OCI-LY1 (cell line): ENCODE results near the gene TBC1D30.
"Not testable (repeated sequence)": the region's sequence is repeated elsewhere in the genome, so short reads cannot be mapped to it uniquely, and the experiment has no call there.

ENCODE experiments used
- H2AFZ ChIP-seq: fragments of 200-600 bp; sonication (generic), shearing (Covaris generic); 2 replicates; pipeline ENCODE4 v1.6.0; 2014; ENCODE audit warnings: antibody characterized with exemption, mild to moderate bottlenecking, low read length
- H3F3A ChIP-seq: fragments of 200-600 bp; sonication (generic), shearing (Covaris generic); 2 replicates; pipeline ENCODE4 v1.6.0; 2014; ENCODE audit warnings: mild to moderate bottlenecking, antibody characterized with exemption, low read length, moderate library complexity; ENCODE audit not compliant: insufficient read depth
- H3K27ac ChIP-seq: fragments of 200-600 bp; sonication (generic); 2 replicates; pipeline ENCODE4 v1.5.1; 2014; ENCODE audit warnings: low read length, mixed run types, mild to moderate bottlenecking, low read depth; ENCODE audit not compliant: poor library complexity, severe bottlenecking
- H3K27me3 ChIP-seq: fragments of 200-600 bp; sonication (generic); 2 replicates; pipeline ENCODE4 v1.6.0; 2014; ENCODE audit warnings: antibody characterized with exemption, mild to moderate bottlenecking, low read length, moderate library complexity; ENCODE audit not compliant: insufficient read depth
- H3K36me3 ChIP-seq: fragments of 200-600 bp; sonication (generic); 2 replicates; pipeline ENCODE4 v1.6.1; 2014; ENCODE audit warnings: mild to moderate bottlenecking, antibody characterized with exemption, low read length, moderate library complexity, mixed read lengths; ENCODE audit not compliant: insufficient read depth
- H3K4me1 ChIP-seq: fragments of 200-600 bp; sonication (generic); 2 replicates; pipeline ENCODE4 v1.5.1; 2014; ENCODE audit warnings: mild to moderate bottlenecking, low read length, moderate library complexity; ENCODE audit not compliant: insufficient read depth, severe bottlenecking
- H3K4me2 ChIP-seq: fragments of 200-600 bp; sonication (generic), shearing (Covaris generic); 2 replicates; pipeline ENCODE4 v1.6.1; 2014; ENCODE audit warnings: low read length
- H3K4me3 ChIP-seq: fragments of 200-600 bp; sonication (generic); 2 replicates; pipeline ENCODE4 v1.5.1; 2014; ENCODE audit warnings: low read length, low read depth, mild to moderate bottlenecking, mixed read lengths; ENCODE audit not compliant: poor library complexity, severe bottlenecking
- H3K79me2 ChIP-seq: fragments of 200-600 bp; shearing (Covaris generic); 2 replicates; pipeline ENCODE4 v1.6.1; 2016; ENCODE audit warnings: mixed run types, low read length, mixed read lengths; ENCODE audit not compliant: insufficient read depth
- H3K9ac ChIP-seq: fragments of 200-600 bp; sonication (generic), shearing (Covaris generic); 2 replicates; pipeline ENCODE4 v1.6.1; 2014; ENCODE audit warnings: mild to moderate bottlenecking, low read length, mixed read lengths
- H3K9me2 ChIP-seq: fragments of 200-600 bp; sonication (generic), shearing (Covaris generic); 2 replicates; pipeline ENCODE4 v1.6.1; 2014; ENCODE audit warnings: low read depth, mild to moderate bottlenecking, low read length, mixed read lengths
- H3K9me3 ChIP-seq: fragments of 200-600 bp; shearing (Covaris generic); 2 replicates; pipeline ENCODE4 v1.6.1; 2014; ENCODE audit warnings: low read length, mixed read lengths
- H4K20me1 ChIP-seq: fragments of 200-600 bp; sonication (generic), shearing (Covaris generic); 2 replicates; pipeline ENCODE4 v1.6.0; 2016; ENCODE audit warnings: mild to moderate bottlenecking, low read length; ENCODE audit not compliant: insufficient read depth
- CTCF ChIP-seq: fragments of 200-600 bp; sonication (generic), shearing (Covaris generic); IDR thresholded peaks from 2 replicates; pipeline ENCODE4 v1.5.1; 2017; ENCODE audit warnings: mild to moderate bottlenecking, antibody characterized with exemption, low read length, moderate library complexity, mixed read lengths
- EZH2 ChIP-seq: fragments of 200-600 bp; sonication (generic), shearing (Covaris generic); IDR thresholded peaks from 2 replicates; pipeline ENCODE4 v1.8.0; 2017; ENCODE audit warnings: borderline replicate concordance, mixed run types, mild to moderate bottlenecking, antibody characterized with exemption, low read length, moderate library complexity, mixed read lengths

Gene TBC1D30

GRCh38 chr12:64798165-64798564 is 26.3 kb upstream of the TBC1D30 start:
- no peaks in the 10 kb centered on the region for H3K4me1 ChIP-seq
- TF ChIP-seq CTCF (no peak), EZH2 (no peak)
- H3K9me2 ChIP-seq = no peaks in the 10 kb centered on the region
- H3K36me3 ChIP-seq = no peaks in the 10 kb centered on the region
- H4K20me1 ChIP-seq = no peaks in the 10 kb centered on the region
- H3K9me3 ChIP-seq = no peaks in the 10 kb centered on the region
- no peaks in the 10 kb centered on the region for H3K27me3 ChIP-seq
- no peak overlapping the region for H3K4me2 ChIP-seq
- H3K9ac ChIP-seq = no peak overlapping the region
- no peak overlapping the region for H3K4me3 ChIP-seq
- no peak overlapping the region for H2AFZ ChIP-seq
- H3K79me2 ChIP-seq = no peaks in the 10 kb centered on the region
- H3K27ac ChIP-seq = no peak overlapping the region
- H3F3A ChIP-seq = no peaks in the 10 kb centered on the region

GRCh38 chr12:64800640-64801039 is 23.8 kb upstream of the TBC1D30 start:
- no peak overlapping the region for H3K4me2 ChIP-seq
- no peak overlapping the region for H3K4me3 ChIP-seq
- H4K20me1 ChIP-seq = no peaks in the 10 kb centered on the region
- H3K4me1 ChIP-seq = no peaks in the 10 kb centered on the region
- no peaks in the 10 kb centered on the region for H3K9me3 ChIP-seq
- H2AFZ ChIP-seq = no peak overlapping the region
- no peaks in the 10 kb centered on the region for H3K9me2 ChIP-seq
- H3K9ac ChIP-seq = no peak overlapping the region
- H3F3A ChIP-seq = no peaks in the 10 kb centered on the region
- H3K36me3 ChIP-seq = no peaks in the 10 kb centered on the region
- no peaks in the 10 kb centered on the region for H3K27me3 ChIP-seq
- TF ChIP-seq EZH2 = no peak
- H3K27ac ChIP-seq = no peak overlapping the region
- H3K79me2 ChIP-seq = no peaks in the 10 kb centered on the region

GRCh38 chr12:64801381-64801780 is 23.1 kb upstream of the TBC1D30 start:
- no peaks in the 10 kb centered on the region for H3F3A ChIP-seq
- no peak overlapping the region for H3K4me3 ChIP-seq
- H3K27me3 ChIP-seq = no peaks in the 10 kb centered on the region
- no peak overlapping the region for H3K4me2 ChIP-seq
- no peak overlapping the region for H3K9ac ChIP-seq
- no peaks in the 10 kb centered on the region for H3K79me2 ChIP-seq
- H3K27ac ChIP-seq = no peak overlapping the region
- peak; percentile 21; the same call in 1 of the 2 replicates for TF ChIP-seq CTCF
- no peak for TF ChIP-seq EZH2
- no peaks in the 10 kb centered on the region for H3K4me1 ChIP-seq
- H3K9me2 ChIP-seq = no peaks in the 10 kb centered on the region
- H3K9me3 ChIP-seq = no peaks in the 10 kb centered on the region
- no peak overlapping the region for H2AFZ ChIP-seq
- no peaks in the 10 kb centered on the region for H3K36me3 ChIP-seq
- no peaks in the 10 kb centered on the region for H4K20me1 ChIP-seq

GRCh38 chr12:64802180-64802775 is 22.2 kb upstream of the TBC1D30 start:
- H3K9me3 ChIP-seq, H3K9me2 ChIP-seq, H3K4me2 ChIP-seq, H3K4me3 ChIP-seq, H3K4me1 ChIP-seq, H3K36me3 ChIP-seq, H3K27me3 ChIP-seq, H3K79me2 ChIP-seq, H3K9ac ChIP-seq, H3K27ac ChIP-seq, H4K20me1 ChIP-seq, H2AFZ ChIP-seq, H3F3A ChIP-seq: not testable (repeated sequence)
- TF ChIP-seq CTCF = peak; percentile 68
